MM.1S (cell line): Measurements from ENCODE around the gene RGS13.

Experiments
- CTCF ChIP-seq: fragments of 300-600 bp; sonication (generic); IDR thresholded peaks from 2 replicates; pipeline ENCODE4 v1.5.1; 2016; ENCODE audit warnings: antibody characterized with exemption, low read length, mixed read lengths
- EZH2 ChIP-seq: fragments of 300-600 bp; sonication (generic); optimal IDR thresholded peaks from 2 replicates; pipeline ENCODE3; 2017; ENCODE audit warnings: low read depth, mild to moderate bottlenecking, antibody characterized with exemption, low read length, mixed read lengths
- EZH2phosphoT487 ChIP-seq: fragments of 300-600 bp; sonication (generic); IDR thresholded peaks from 2 replicates; pipeline ENCODE4 v1.6.1; 2018; ENCODE audit warnings: antibody characterized with exemption, low read length

GRCh38 chr1:192604979-192605620, 30.8 kb upstream of the RGS13 start:
- TF ChIP-seq CTCF, result no peak
- TF ChIP-seq EZH2, result no peak
- no peak for TF ChIP-seq EZH2phosphoT487
